GM19025 (cell line): ENCODE measurements around the gene CCDC158.
"Not testable (repeated sequence)": the region's sequence is repeated elsewhere in the genome, so short reads cannot be mapped to it uniquely, and the experiment has no call there.

ENCODE experiments used
- ATAC-seq: cut with Tn5 transposase; IDR thresholded peaks from one replicate; pipeline ENCODE4 v1.9.1; 2021; ENCODE audit warnings: mild to moderate bottlenecking, low read depth, moderate library complexity; ENCODE audit not compliant: unreplicated experiment

The CCDC158 gene

GRCh38 chr4:76420762-76421581 lies at the start of gene CCDC158:
CCDC158 (minus strand) TSS chr4:76421141; CDS start chr4:76403207, 17,934 bp downstream.
- ATAC-seq = no peak

GRCh38 chr4:76470532-76470931 lies 49.6 kb upstream of the CCDC158 start:
- no peak for ATAC-seq

- no peak for ATAC-seq
These were observed 49.1 kb upstream of the CCDC158 start for GRCh38 chr4:76470064-76470463.

GRCh38 chr4:76463568-76463967 lies 42.6 kb upstream of the CCDC158 start:
- no peak for ATAC-seq

- ATAC-seq = no peak
These were observed 38.4 kb upstream of the CCDC158 start for GRCh38 chr4:76459291-76459723.

- ATAC-seq = no peak
These were observed 37.9 kb upstream of the CCDC158 start for GRCh38 chr4:76458825-76459224.

GRCh38 chr4:76458297-76458696 lies 37.4 kb upstream of the CCDC158 start:
- no peak for ATAC-seq

- no peak for ATAC-seq
These were observed 36.9 kb upstream of the CCDC158 start for GRCh38 chr4:76457885-76458284.

- ATAC-seq = not testable (repeated sequence)
These were observed 33.1 kb upstream of the CCDC158 start for GRCh38 chr4:76454073-76454472.

GRCh38 chr4:76453232-76453631 lies 32.3 kb upstream of the CCDC158 start:
- ATAC-seq = no peak

GRCh38 chr4:76449833-76450232 lies 28.9 kb upstream of the CCDC158 start:
- no peak for ATAC-seq

- ATAC-seq = no peak
These were observed 28.4 kb upstream of the CCDC158 start for GRCh38 chr4:76449362-76449767.

GRCh38 chr4:76448211-76448610 lies 27.3 kb upstream of the CCDC158 start:
- no peak for ATAC-seq

GRCh38 chr4:76447393-76447851 lies 26.5 kb upstream of the CCDC158 start:
- no peak for ATAC-seq

- no peak for ATAC-seq
These were observed 25.0 kb upstream of the CCDC158 start for GRCh38 chr4:76445911-76446310.

GRCh38 chr4:76443376-76443775 lies 22.4 kb upstream of the CCDC158 start:
- ATAC-seq = no peak

GRCh38 chr4:76442807-76443206 lies 21.9 kb upstream of the CCDC158 start:
- ATAC-seq = no peak

GRCh38 chr4:76441881-76442280 lies 20.9 kb upstream of the CCDC158 start:
- ATAC-seq = no peak

GRCh38 chr4:76439491-76439890 lies 18.6 kb upstream of the CCDC158 start:
- no peak for ATAC-seq

- ATAC-seq = no peak
These were observed 14.8 kb upstream of the CCDC158 start for GRCh38 chr4:76435528-76436319.

- no peak for ATAC-seq
These were observed 14.1 kb upstream of the CCDC158 start, which contains the start of gene SHROOM3 for GRCh38 chr4:76434901-76435527. SHROOM3 (plus strand) TSS chr4:76435229; CDS start chr4:76436053, 824 bp downstream.
